SK-N-SH (cell line): ENCODE results near the gene SH3PXD2B.

Experiments
- CTCF ChIP-seq: fragments of 200-600 bp; sonication (generic); IDR thresholded peaks from 2 replicates; pipeline ENCODE4 v1.6.1; 2017; ENCODE audit warnings: antibody characterized with exemption, mild to moderate bottlenecking, moderate library complexity
- RFX5 ChIP-seq: IDR thresholded peaks from 2 replicates; pipeline ENCODE4 v1.6.1; 2012; ENCODE audit warnings: mild to moderate bottlenecking, improper control_type of control experiment, low read length
- TEAD4 ChIP-seq: IDR thresholded peaks from 2 replicates; pipeline ENCODE4 v1.4.0; 2012; ENCODE audit warnings: mild to moderate bottlenecking, borderline replicate concordance; ENCODE audit not compliant: insufficient read depth
- TF ChIP-seq, protein P1 (sequence below): IDR thresholded peaks from 2 replicates; pipeline ENCODE4 v1.4.0; 2012; ENCODE audit warnings: low read depth

GRCh38 chr5:172498431-172499129, 44.3 kb upstream of the SH3PXD2B start:
- TF ChIP-seq CTCF, result no peak
- TF ChIP-seq RFX5, result no peak
- TF ChIP-seq TEAD4, result no peak
- TF ChIP-seq, protein P1, sequence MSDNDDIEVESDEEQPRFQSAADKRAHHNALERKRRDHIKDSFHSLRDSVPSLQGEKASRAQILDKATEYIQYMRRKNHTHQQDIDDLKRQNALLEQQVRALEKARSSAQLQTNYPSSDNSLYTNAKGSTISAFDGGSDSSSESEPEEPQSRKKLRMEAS, result no peak
